Activated B cell treated with CpG ODN at 0.5 μM for 24 hours (primary cell): ENCODE data around the gene KCNN1. TPM values are rescaled to one million over a fixed set of nuclear protein-coding genes. Genes with fewer than 3 reads are reported as not detected.

ENCODE experiments used
- ATAC-seq: fragments of 200-7000 bp; cut with Tn5 transposase; one replicate; pipeline ENCODE4 v1.10.0; 2021; ENCODE audit warnings: low read depth, mild to moderate bottlenecking, moderate library complexity
- CTCF ChIA-PET: fragments of 350-600 bp; sonication (Branson Sonifier 250); formaldehyde crosslinking; loops from one replicate; lab custom pipeline; 2021; ENCODE audit warnings: antibody characterized with exemption; lab: Charles Lee
- POLR2A ChIA-PET: fragments of 350-600 bp; sonication (Branson Sonifier 250); formaldehyde crosslinking; loops from one replicate; lab custom pipeline; 2021; ENCODE audit warnings: antibody characterized with exemption; lab: Charles Lee
- DNase-seq: peaks from one replicate; pipeline ENCODE4 v3.0.0; 2022
- H3K27ac Mint-ChIP-seq: one replicate; pipeline ENCODE4 v1.8.0; 2020; ENCODE audit warnings: mixed read lengths
- H3K27me3 Mint-ChIP-seq: one replicate; pipeline ENCODE4 v1.8.0; 2021; ENCODE audit warnings: mixed read lengths
- H3K36me3 Mint-ChIP-seq: one replicate; pipeline ENCODE4 v1.8.0; 2021; ENCODE audit warnings: low read depth, mixed read lengths
- H3K4me1 Mint-ChIP-seq: one replicate; pipeline ENCODE4 v1.8.0; 2021; ENCODE audit warnings: mixed read lengths
- H3K4me3 Mint-ChIP-seq: one replicate; pipeline ENCODE4 v1.8.0; 2020; ENCODE audit warnings: mild to moderate bottlenecking, mixed read lengths
- H3K9me3 Mint-ChIP-seq: one replicate; pipeline ENCODE4 v1.8.0; 2020; ENCODE audit warnings: mixed read lengths
- CTCF ChIP-seq: fragments of 200-600 bp; IDR thresholded peaks from one replicate; pipeline ENCODE4 v1.8.0; 2022; ENCODE audit warnings: antibody characterized with exemption, mild to moderate bottlenecking
- intact Hi-C: fragments of 100-400 bp; cut with micrococcal nuclease; formaldehyde crosslinking; loops from one replicate; pipeline ENCODE4 v1.15.1; 2024
- total RNA-seq: library from RNA; stranded (reverse); gene quantifications from 2 replicates; pipeline ENCODE4 v1.2.3, GENCODE V29; 2022

KCNN1 gene
- total RNA-seq, 1 donor from 2014 or later, result not detected

GRCh38 chr19:17942582-17943273 lies 24.2 kb upstream of the KCNN1 start:
- ChIA-PET POLR2A (interaction anchor here (1.0 to 1.1 kb wide), 3 partner anchors 13 to 57 kb away, joined by 3 to 5 read pairs (median 3); no protein-coding TSS in a partner anchor), CTCF (interaction anchor here (7.6 kb wide), 1 partner anchor 55 kb away, joined by 227 read pairs; no protein-coding TSS in a partner anchor)
- Mint-ChIP-seq H3K27me3 (no peaks in the 10 kb centered on the region), H3K4me3 (no peak overlapping the region), H3K4me1 (peaks cover 21% of the 10 kb centered on the region), H3K36me3 (peaks cover 31% of the 10 kb centered on the region), H3K27ac (no peak overlapping the region), H3K9me3 (no peaks in the 10 kb centered on the region)
- intact Hi-C loops, result loop anchor here (10.0 kb wide), 1 partner anchor 472 kb away; the partner anchor contains the start of gene SSBP4
- ATAC-seq (no peak), DNase-seq (no peak)
- no peak for TF ChIP-seq CTCF

- peaks cover 27% of the 10 kb centered on the region for H3K36me3 Mint-ChIP-seq
- no peak overlapping the region for H3K4me3 Mint-ChIP-seq
- no peak for TF ChIP-seq CTCF
- peaks cover 22% of the 10 kb centered on the region for H3K4me1 Mint-ChIP-seq
- ATAC-seq, result no peak
- no peaks in the 10 kb centered on the region for H3K27me3 Mint-ChIP-seq
- H3K9me3 Mint-ChIP-seq, result no peaks in the 10 kb centered on the region
- CTCF ChIA-PET, result interaction anchor here (0.8 kb wide), 1 partner anchor 53 kb away, joined by 3 read pairs; no protein-coding TSS in a partner anchor
- POLR2A ChIA-PET, result interaction anchor here (0.6 to 1.1 kb wide), 5 partner anchors 12 to 515 kb away, joined by 3 to 7 read pairs (median 3); no protein-coding TSS in a partner anchor
- intact Hi-C loops, result loop anchor here (10.0 kb wide), 1 partner anchor 471 kb away; the partner anchor contains the start of gene SSBP4
- DNase-seq, result no peak
- H3K27ac Mint-ChIP-seq, result no peak overlapping the region
These were observed 23.4 kb upstream of the KCNN1 start for GRCh38 chr19:17943274-17944221.

GRCh38 chr19:17944301-17944700 lies 22.6 kb upstream of the KCNN1 start:
- H3K27me3 Mint-ChIP-seq, result no peaks in the 10 kb centered on the region
- DNase-seq (no peak), ATAC-seq (no peak)
- ChIA-PET CTCF (interaction anchor here (0.8 kb wide), 1 partner anchor 52 kb away, joined by 3 read pairs; no protein-coding TSS in a partner anchor), POLR2A (interaction anchor here (0.6 kb wide), 2 partner anchors 243 to 515 kb away, joined by 3 to 7 read pairs; no protein-coding TSS in a partner anchor)
- no peaks in the 10 kb centered on the region for H3K9me3 Mint-ChIP-seq
- no peak overlapping the region for H3K4me3 Mint-ChIP-seq
- H3K4me1 Mint-ChIP-seq, result peaks cover 29% of the 10 kb centered on the region
- no peak for TF ChIP-seq CTCF
- intact Hi-C loops, result loop anchor here (10.0 kb wide), 1 partner anchor 470 kb away; the partner anchor contains the start of gene SSBP4
- peaks cover 23% of the 10 kb centered on the region for H3K36me3 Mint-ChIP-seq
- no peak overlapping the region for H3K27ac Mint-ChIP-seq

- intact Hi-C loops, result loop anchor here (1.0 to 10.0 kb wide), 7 partner anchors 9 to 468 kb away; partner anchors contain the start of genes MAST3, RAB3A and SSBP4
- DNase-seq (no peak), ATAC-seq (peak; percentile 19)
- no peak for TF ChIP-seq CTCF
- H3K4me3 Mint-ChIP-seq, result peak overlapping the region; percentile 83
- CTCF ChIA-PET, result interaction anchor here (0.7 to 5.3 kb wide), 7 partner anchors 9 to 53 kb away, joined by 3 to 17 read pairs (median 5); partner anchors contain the start of gene CCDC124
- peaks cover 9% of the 10 kb centered on the region for H3K36me3 Mint-ChIP-seq
- peaks cover 54% of the 10 kb centered on the region for H3K4me1 Mint-ChIP-seq
- POLR2A ChIA-PET, result interaction anchor here (0.6 to 4.2 kb wide), 19 partner anchors 9 to 897 kb away, joined by 3 to 45 read pairs (median 5); partner anchors contain the start of genes ARRDC2, CCDC124, FCHO1 and LSM4
- no peaks in the 10 kb centered on the region for H3K9me3 Mint-ChIP-seq
- H3K27ac Mint-ChIP-seq, result peak overlapping the region; percentile 75
- H3K27me3 Mint-ChIP-seq, result peaks cover 12% of the 10 kb centered on the region
These were observed 19.7 kb upstream of the KCNN1 start for GRCh38 chr19:17946965-17947784.
